NCI-H446 (cell line): Measurements from ENCODE around the gene SLC37A1.
"Not testable (repeated sequence)": the region's sequence is repeated elsewhere in the genome, so short reads cannot be mapped to it uniquely, and the experiment has no call there.

Experiments used
- DNase-seq, 2 experiments: peaks; one replicate each; lab custom pipeline; 2025; lab: John Stamatoyannopoulos, UW

Gene SLC37A1

GRCh38 chr21:42619841-42620240 is 106.2 kb downstream of the SLC37A1 start:
- no peak for DNase-seq

- no peak for DNase-seq
These were observed 107.6 kb downstream of the SLC37A1 start for GRCh38 chr21:42621166-42621818.

GRCh38 chr21:42621819-42622177 is 108.1 kb downstream of the SLC37A1 start:
- no peak for DNase-seq

- DNase-seq, result no peak
These were observed 108.6 kb downstream of the SLC37A1 start for GRCh38 chr21:42622284-42622683.

- no peak for DNase-seq
These were observed 110.0 kb downstream of the SLC37A1 start for GRCh38 chr21:42623694-42624093.

GRCh38 chr21:42624095-42624790 is 110.6 kb downstream of the SLC37A1 start:
- no peak for DNase-seq

GRCh38 chr21:42624936-42625335 is 111.3 kb downstream of the SLC37A1 start:
- no peak for DNase-seq

- no peak for DNase-seq
These were observed 112.5 kb downstream of the SLC37A1 start for GRCh38 chr21:42626171-42626570.

- no peak for DNase-seq
These were observed 114.1 kb downstream of the SLC37A1 start for GRCh38 chr21:42627527-42628289.

- not testable (repeated sequence) for DNase-seq
These were observed 114.9 kb downstream of the SLC37A1 start for GRCh38 chr21:42628466-42629061.

- no peak for DNase-seq
These were observed 116.4 kb downstream of the SLC37A1 start for GRCh38 chr21:42629933-42630589.

- DNase-seq, result no peak
These were observed 117.0 kb downstream of the SLC37A1 start for GRCh38 chr21:42630626-42631025.
